Neuronal stem cell (in vitro differentiated cells): ENCODE results near the gene VPS35. TPM values are rescaled to one million over a fixed set of nuclear protein-coding genes. Genes with fewer than 3 reads are reported as not detected.

ENCODE experiments used
- DNase-seq: peaks from one replicate; pipeline ENCODE4 v3.0.0-alpha.2; 2013; ENCODE audit warnings: low spot score
- H2AFZ ChIP-seq: one replicate; pipeline ENCODE4 v1.6.1; 2013; ENCODE audit warnings: mild to moderate bottlenecking, low read length, inconsistent platforms
- H2AK5ac ChIP-seq: 2 replicates; pipeline ENCODE4 v1.6.1; 2013; ENCODE audit warnings: low read depth, mild to moderate bottlenecking, inconsistent platforms, low read length, moderate library complexity, mixed read lengths
- H2BK120ac ChIP-seq: 2 replicates; pipeline ENCODE4 v1.6.1; 2013; ENCODE audit warnings: low read depth, mild to moderate bottlenecking, inconsistent platforms, low read length, moderate library complexity, mixed read lengths
- H2BK12ac ChIP-seq: one replicate; pipeline ENCODE4 v1.6.1; 2013; ENCODE audit warnings: low read length, inconsistent platforms
- H2BK15ac ChIP-seq: 2 replicates; pipeline ENCODE4 v1.6.1; 2013; ENCODE audit warnings: mild to moderate bottlenecking, low read length, inconsistent platforms, mixed read lengths
- H2BK5ac ChIP-seq: one replicate; pipeline ENCODE4 v1.6.1; 2013; ENCODE audit warnings: inconsistent platforms, mild to moderate bottlenecking, low read length, moderate library complexity
- H3K14ac ChIP-seq: one replicate; pipeline ENCODE4 v1.6.1; 2013; ENCODE audit warnings: low read length, inconsistent platforms
- H3K18ac ChIP-seq: 2 replicates; pipeline ENCODE4 v1.6.1; 2013; ENCODE audit warnings: low read length, inconsistent platforms
- H3K23ac ChIP-seq: 2 replicates; pipeline ENCODE4 v1.6.1; 2013; ENCODE audit warnings: low read depth, mild to moderate bottlenecking, mixed read lengths, low read length, inconsistent platforms; ENCODE audit not compliant: poor library complexity
- H3K27ac ChIP-seq: replicated peaks from 3 replicates; pipeline ENCODE4 v1.5.1; 2013; ENCODE audit warnings: low read length, inconsistent platforms
- H3K27me3 ChIP-seq, 3 experiments: 2 replicates each; pipeline ENCODE4 v1.6.1; 2013; ENCODE audit warnings: low read length in 3 of 3, mild to moderate bottlenecking in 2 of 3, inconsistent platforms in 1 of 3, low read depth in 1 of 3, mixed read lengths in 1 of 3, moderate library complexity in 1 of 3; ENCODE audit not compliant: control insufficient read depth in 3 of 3, insufficient read depth in 3 of 3
- H3K36me3 ChIP-seq, 2 donors: replicated peaks in 1 of 2; 2 replicates each; pipeline ENCODE4 v1.6.1; 2013; ENCODE audit warnings: low read length in 2 of 2; ENCODE audit not compliant: control insufficient read depth in 2 of 2, insufficient read depth in 2 of 2
- H3K4ac ChIP-seq: 2 replicates; pipeline ENCODE4 v1.6.1; 2013; ENCODE audit warnings: inconsistent platforms, mild to moderate bottlenecking, low read length, moderate library complexity
- H3K4me1 ChIP-seq, 2 donors: 1 replicate in 1 of 2; 2 replicates in 1 of 2; pipeline ENCODE4 v1.6.1; 2013; ENCODE audit warnings: low read length in 2 of 2, low read depth in 1 of 2; ENCODE audit not compliant: control insufficient read depth in 2 of 2, insufficient read depth in 1 of 2
- H3K4me2 ChIP-seq: one replicate; pipeline ENCODE4 v1.6.1; 2013; ENCODE audit warnings: mild to moderate bottlenecking, low read length, inconsistent platforms; ENCODE audit not compliant: insufficient read depth, poor library complexity, severe bottlenecking
- H3K4me3 ChIP-seq, 2 donors: 2 replicates each; pipeline ENCODE4 v1.5.1; 2013; ENCODE audit warnings: low read length in 2 of 2, mild to moderate bottlenecking in 2 of 2, inconsistent platforms in 1 of 2, moderate library complexity in 1 of 2
- H3K79me1 ChIP-seq: one replicate; pipeline ENCODE4 v1.6.1; 2013; ENCODE audit warnings: low read depth, mild to moderate bottlenecking, inconsistent platforms, low read length, moderate library complexity
- H3K9ac ChIP-seq: one replicate; pipeline ENCODE4 v1.6.1; 2013; ENCODE audit warnings: mild to moderate bottlenecking, low read depth, low read length, inconsistent platforms; ENCODE audit not compliant: poor library complexity
- H3K9me3 ChIP-seq, 2 donors: replicated peaks in 1 of 2; 2 replicates each; pipeline versions ENCODE3 to v1.6.1; 2013; ENCODE audit warnings: low read length in 2 of 2, mild to moderate bottlenecking in 2 of 2, inconsistent platforms in 1 of 2, low read depth in 1 of 2, mixed read lengths in 1 of 2, moderate library complexity in 1 of 2; ENCODE audit not compliant: control insufficient read depth in 2 of 2, insufficient read depth in 1 of 2
- H4K8ac ChIP-seq: one replicate; pipeline ENCODE4 v1.6.1; 2013; ENCODE audit warnings: low read depth, mild to moderate bottlenecking, inconsistent platforms, low read length, moderate library complexity
- H4K91ac ChIP-seq: one replicate; pipeline ENCODE4 v1.6.1; 2013; ENCODE audit warnings: low read length, low read depth, mild to moderate bottlenecking, inconsistent platforms; ENCODE audit not compliant: poor library complexity
- WGBS, 2 donors: extraction: QIAGEN DNeasy Blood & Tissue Kit; methylation state at CpG; one replicate each; pipeline ENCODE4 v1.1.7; 2013; ENCODE audit warnings: missing lambda C conversion rate in 2 of 2, mixed read lengths in 1 of 2; ENCODE audit not compliant: insufficient read length in 2 of 2, insufficient replicate concordance in 1 of 2; ENCODE audit errors: extremely low coverage in 2 of 2; 5-methylcytosine and 5-hydroxymethylcytosine counted together
- polyA plus RNA-seq, 2 experiments: library from polyadenylated mRNA; stranded (reverse); fragments of 200-250 nt; gene quantifications; one replicate each; pipeline ENCODE4 v1.2.3, GENCODE V29; 2013

VPS35 gene
- 41.2 TPM for polyA plus RNA-seq (2013, experiment 1 of 2)
- polyA plus RNA-seq (2013, experiment 2 of 2) = 42.9 TPM

GRCh38 chr16:46688654-46689364 lies at the start of gene VPS35:
Gene VPS35, minus strand, starts transcription at chr16:46689178. Its CDS starts 45 bp downstream, at chr16:46689133.
- peak within 1 kb of the TSS; percentile 99 for H3K9ac ChIP-seq
- peaks cover 6% of the 10 kb centered on the region for H3K79me1 ChIP-seq
- peak within 1 kb of the TSS; percentile 75 for H2BK120ac ChIP-seq
- H4K8ac ChIP-seq = no peak within 1 kb of the TSS
- H3K9me3 ChIP-seq = no peaks in the 10 kb centered on the region
- no CpG with 5 or more reads among the region's 54 CpGs for WGBS, 2 donors
- H2AFZ ChIP-seq = peak within 1 kb of the TSS; percentile 94
- no peaks in the 10 kb centered on the region for H3K27me3 ChIP-seq
- peak within 1 kb of the TSS; percentile 75 to 97 for H3K4me3 ChIP-seq
- H3K4me1 ChIP-seq = peaks cover 11 to 23% of the 10 kb centered on the region in 2 donors
- no peak within 1 kb of the TSS for H4K91ac ChIP-seq
- peak within 1 kb of the TSS; percentile 100 for H3K18ac ChIP-seq
- peak within 1 kb of the TSS; percentile 86 for H3K4me2 ChIP-seq
- H3K14ac ChIP-seq = peak within 1 kb of the TSS; percentile 99
- H2BK15ac ChIP-seq = peak within 1 kb of the TSS; percentile 87
- H3K23ac ChIP-seq = peak within 1 kb of the TSS; percentile 96
- H2BK5ac ChIP-seq = peak within 1 kb of the TSS; percentile 61
- no peak within 1 kb of the TSS for H2AK5ac ChIP-seq
- H3K27ac ChIP-seq = peak within 1 kb of the TSS; percentile 98
- peak within 1 kb of the TSS; percentile 98 for H2BK12ac ChIP-seq
- peak; percentile 99 for DNase-seq
- peaks cover 11 to 31% of the 10 kb centered on the region in 2 donors for H3K36me3 ChIP-seq
- no peak within 1 kb of the TSS for H3K4ac ChIP-seq

GRCh38 chr16:46737621-46738214 lies 48.7 kb upstream of the VPS35 start:
- no peak overlapping the region for H2BK15ac ChIP-seq
- no CpG with 5 or more reads among the region's 14 CpGs for WGBS, 2 donors
- no peak overlapping the region for H3K4ac ChIP-seq
- no peak overlapping the region for H3K4me2 ChIP-seq
- no peak overlapping the region for H2AFZ ChIP-seq
- H4K8ac ChIP-seq = no peak overlapping the region
- H4K91ac ChIP-seq = no peak overlapping the region
- H3K4me3 ChIP-seq = no peak overlapping the region
- no peaks in the 10 kb centered on the region for H3K9me3 ChIP-seq
- no peak overlapping the region for H3K14ac ChIP-seq
- no peak overlapping the region for H2BK12ac ChIP-seq
- no peaks in the 10 kb centered on the region for H3K79me1 ChIP-seq
- peak overlapping the region; percentile 81 for H3K18ac ChIP-seq
- no peak overlapping the region for H3K9ac ChIP-seq
- no peak for DNase-seq
- peaks cover 0 to 2% of the 10 kb centered on the region in 2 donors for H3K4me1 ChIP-seq
- H3K27ac ChIP-seq = no peak overlapping the region
- peak overlapping the region; percentile 13 for H2BK5ac ChIP-seq
- H3K27me3 ChIP-seq = peaks cover 0 to 7% (median 0%) of the 10 kb centered on the region in 3 experiments
- H2AK5ac ChIP-seq = no peak overlapping the region
- H3K23ac ChIP-seq = peak overlapping the region; percentile 55
- H2BK120ac ChIP-seq = peak overlapping the region; percentile 43
- no peaks in the 10 kb centered on the region for H3K36me3 ChIP-seq

- Histone ChIP-seq H3K4me2 (no peak overlapping the region), H3K36me3 (no peaks in the 10 kb centered on the region), H3K27me3 (peaks cover 0 to 10% (median 0%) of the 10 kb centered on the region in 3 experiments), H2AFZ (peak overlapping the region; percentile 40), H3K9me3 (no peaks in the 10 kb centered on the region), H3K4ac (no peak overlapping the region), H2BK120ac (no peak overlapping the region), H2AK5ac (no peak overlapping the region), H3K14ac (peak overlapping the region; percentile 63), H4K8ac (peak overlapping the region; percentile 23), H4K91ac (no peak overlapping the region), H3K27ac (no peak overlapping the region), H2BK5ac (no peak overlapping the region), H3K9ac (no peak overlapping the region), H3K4me3 (no peak overlapping the region), H3K79me1 (no peaks in the 10 kb centered on the region), H3K18ac (peak overlapping the region; percentile 61), H2BK15ac (no peak overlapping the region), H3K23ac (peak overlapping the region; percentile 39), H3K4me1 (no peaks in the 10 kb centered on the region), H2BK12ac (no peak overlapping the region)
- DNase-seq = no peak
- WGBS, 2 donors = no CpG with 5 or more reads among the region's 12 CpGs
These were observed 47.7 kb upstream of the VPS35 start for GRCh38 chr16:46736695-46737094.

- no peak overlapping the region for H3K27ac ChIP-seq
- H3K9ac ChIP-seq = no peak overlapping the region
- no peaks in the 10 kb centered on the region for H3K4me1 ChIP-seq
- no peak overlapping the region for H3K14ac ChIP-seq
- H3K4me2 ChIP-seq = no peak overlapping the region
- H3K18ac ChIP-seq = no peak overlapping the region
- peaks cover 0 to 10% (median 0%) of the 10 kb centered on the region in 3 experiments for H3K27me3 ChIP-seq
- H3K4ac ChIP-seq = no peak overlapping the region
- no peak overlapping the region for H3K23ac ChIP-seq
- no peak overlapping the region for H2BK5ac ChIP-seq
- no peaks in the 10 kb centered on the region for H3K36me3 ChIP-seq
- no peaks in the 10 kb centered on the region for H3K79me1 ChIP-seq
- H4K8ac ChIP-seq = no peak overlapping the region
- H4K91ac ChIP-seq = no peak overlapping the region
- DNase-seq = no peak
- H2AFZ ChIP-seq = no peak overlapping the region
- no peak overlapping the region for H2BK12ac ChIP-seq
- no CpG with 5 or more reads among the region's 9 CpGs for WGBS, 2 donors
- no peak overlapping the region for H2BK15ac ChIP-seq
- H3K9me3 ChIP-seq = no peaks in the 10 kb centered on the region
- H2AK5ac ChIP-seq = no peak overlapping the region
- no peak overlapping the region for H2BK120ac ChIP-seq
- H3K4me3 ChIP-seq = no peak overlapping the region
These were observed 44.4 kb upstream of the VPS35 start for GRCh38 chr16:46733319-46733830.
